ENCODE data around the gene KMT2E. TPM values are rescaled to one million over a fixed set of nuclear protein-coding genes. Genes with fewer than 3 reads are reported as not detected.

KMT2E gene
- polyA plus RNA-seq, 1 experiment, result 4.4 TPM

DNA sequence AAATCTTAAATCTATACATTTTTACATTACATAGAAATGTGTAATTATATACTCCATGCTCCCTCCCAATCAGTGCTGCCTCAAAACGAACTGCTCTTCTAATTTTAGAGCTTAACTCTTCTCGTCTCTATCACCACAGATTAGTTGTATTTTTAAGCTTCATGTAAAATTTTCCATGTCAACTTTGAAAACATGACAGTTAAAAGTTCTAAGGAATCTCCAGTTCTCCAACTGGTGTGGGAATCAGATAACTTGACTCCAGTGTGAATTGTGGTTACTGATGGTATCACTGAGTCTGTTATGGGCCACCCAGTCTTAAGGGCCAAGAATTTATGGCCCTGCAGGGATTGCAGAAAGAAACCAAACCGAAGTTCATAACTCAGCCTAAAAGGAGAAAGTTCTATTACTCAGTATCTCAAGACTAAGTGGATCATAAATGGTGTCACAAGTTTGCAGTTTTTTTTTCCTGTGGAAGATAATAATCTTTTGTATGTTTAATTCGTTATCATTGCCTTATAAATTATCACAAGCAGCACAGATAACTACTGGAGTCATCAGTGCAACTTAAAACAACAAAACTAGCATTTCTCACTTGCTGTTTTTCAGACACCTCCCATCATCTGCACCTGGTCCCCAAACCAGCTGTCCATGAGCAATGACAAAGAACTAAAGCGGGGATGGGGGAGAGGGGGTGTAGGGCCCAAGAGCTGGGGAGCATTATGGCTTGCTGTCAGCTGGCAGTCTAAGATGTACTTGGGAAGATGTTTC, 31.5 kb upstream of the KMT2E start:
- TF ChIP-seq, protein P1, sequence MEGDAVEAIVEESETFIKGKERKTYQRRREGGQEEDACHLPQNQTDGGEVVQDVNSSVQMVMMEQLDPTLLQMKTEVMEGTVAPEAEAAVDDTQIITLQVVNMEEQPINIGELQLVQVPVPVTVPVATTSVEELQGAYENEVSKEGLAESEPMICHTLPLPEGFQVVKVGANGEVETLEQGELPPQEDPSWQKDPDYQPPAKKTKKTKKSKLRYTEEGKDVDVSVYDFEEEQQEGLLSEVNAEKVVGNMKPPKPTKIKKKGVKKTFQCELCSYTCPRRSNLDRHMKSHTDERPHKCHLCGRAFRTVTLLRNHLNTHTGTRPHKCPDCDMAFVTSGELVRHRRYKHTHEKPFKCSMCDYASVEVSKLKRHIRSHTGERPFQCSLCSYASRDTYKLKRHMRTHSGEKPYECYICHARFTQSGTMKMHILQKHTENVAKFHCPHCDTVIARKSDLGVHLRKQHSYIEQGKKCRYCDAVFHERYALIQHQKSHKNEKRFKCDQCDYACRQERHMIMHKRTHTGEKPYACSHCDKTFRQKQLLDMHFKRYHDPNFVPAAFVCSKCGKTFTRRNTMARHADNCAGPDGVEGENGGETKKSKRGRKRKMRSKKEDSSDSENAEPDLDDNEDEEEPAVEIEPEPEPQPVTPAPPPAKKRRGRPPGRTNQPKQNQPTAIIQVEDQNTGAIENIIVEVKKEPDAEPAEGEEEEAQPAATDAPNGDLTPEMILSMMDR (IDR thresholded peaks at IDR 0.05; ENCODE audit: insufficient read depth, low read depth, low read length), result no peak
- Histone ChIP-seq H3K4me3 (ENCODE audit: low read depth, low read length) (no peak overlapping the region), H3K36me3 (ENCODE audit: control insufficient read depth, insufficient read depth, low read length) (no peaks in the 10 kb centered on the region), H3K27me3 (ENCODE audit: control insufficient read depth, insufficient read depth, low read length) (no peaks in the 10 kb centered on the region)
- ChIA-PET POLR2A (no interaction called here), CTCF (interaction anchor here (0.7 to 2.6 kb wide), 11 partner anchors 15 to 131 kb away, joined by 3 to 12 read pairs (median 4); partner anchors contain the start of gene KMT2E)
- no peak for DNase-seq (ENCODE audit: low read depth)

DNA sequence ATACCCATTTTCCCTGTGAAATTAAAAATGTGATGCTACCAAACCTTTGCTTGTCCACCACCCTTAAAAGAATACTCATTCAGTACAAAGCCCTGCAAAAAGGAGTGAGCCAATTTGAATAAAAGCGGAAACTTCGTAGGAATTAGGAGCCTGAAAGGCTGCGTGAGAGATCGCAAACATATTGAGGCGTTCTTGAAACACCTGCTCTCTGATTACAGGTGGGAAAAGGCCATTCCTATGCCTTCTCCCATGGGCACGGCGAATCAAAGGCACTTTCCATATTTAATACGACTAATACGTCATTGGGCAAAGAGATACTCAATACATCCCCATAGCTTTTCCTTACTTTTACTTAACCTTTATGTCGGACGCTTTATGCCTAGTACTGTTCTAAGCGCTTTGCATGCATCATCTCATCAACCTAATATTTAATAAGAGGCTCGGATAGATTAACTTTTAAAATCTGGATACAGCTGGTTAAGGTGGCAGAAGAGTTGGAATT, 30.9 kb upstream of the KMT2E start:
- H3K4me3 ChIP-seq (ENCODE audit: low read depth, low read length), result peak overlapping the region; percentile 60
- no peaks in the 10 kb centered on the region for H3K27me3 ChIP-seq (ENCODE audit: control insufficient read depth, insufficient read depth, low read length)
- TF ChIP-seq, protein P1 (IDR thresholded peaks at IDR 0.05; ENCODE audit: insufficient read depth, low read depth, low read length), result no peak
- ChIA-PET CTCF (interaction anchor here (0.7 to 2.5 kb wide), 9 partner anchors 18 to 115 kb away, joined by 3 to 12 read pairs (median 4); partner anchors contain the start of gene KMT2E), POLR2A (interaction anchor here (0.5 to 1.0 kb wide), 4 partner anchors 27 to 388 kb away, joined by 3 to 9 read pairs (median 6); partner anchors contain the start of gene KMT2E)
- no peaks in the 10 kb centered on the region for H3K36me3 ChIP-seq (ENCODE audit: control insufficient read depth, insufficient read depth, low read length)
- DNase-seq (ENCODE audit: low read depth), result no peak

- Histone ChIP-seq H3K36me3 (ENCODE audit: control insufficient read depth, insufficient read depth, low read length) (no peaks in the 10 kb centered on the region; the same call in 1 of the 2 replicates), H3K4me3 (ENCODE audit: low read depth, low read length) (peak overlapping the region; percentile 60), H3K27me3 (ENCODE audit: control insufficient read depth, insufficient read depth, low read length) (no peaks in the 10 kb centered on the region)
- ChIA-PET POLR2A (interaction anchor here (0.5 to 1.0 kb wide), 5 partner anchors 27 to 387 kb away, joined by 3 to 9 read pairs (median 4); partner anchors contain the start of gene KMT2E), CTCF (interaction anchor here (0.7 to 2.5 kb wide), 9 partner anchors 17 to 225 kb away, joined by 3 to 12 read pairs (median 3); partner anchors contain the start of gene KMT2E)
- peak; percentile 35 for DNase-seq (ENCODE audit: low read depth)
- TF ChIP-seq, protein P1 (IDR thresholded peaks at IDR 0.05; ENCODE audit: insufficient read depth, low read depth, low read length), result peak; percentile 64
Observed at GRCh38 chr7:104983578-104984539, 30.1 kb upstream of the KMT2E start.

DNA sequence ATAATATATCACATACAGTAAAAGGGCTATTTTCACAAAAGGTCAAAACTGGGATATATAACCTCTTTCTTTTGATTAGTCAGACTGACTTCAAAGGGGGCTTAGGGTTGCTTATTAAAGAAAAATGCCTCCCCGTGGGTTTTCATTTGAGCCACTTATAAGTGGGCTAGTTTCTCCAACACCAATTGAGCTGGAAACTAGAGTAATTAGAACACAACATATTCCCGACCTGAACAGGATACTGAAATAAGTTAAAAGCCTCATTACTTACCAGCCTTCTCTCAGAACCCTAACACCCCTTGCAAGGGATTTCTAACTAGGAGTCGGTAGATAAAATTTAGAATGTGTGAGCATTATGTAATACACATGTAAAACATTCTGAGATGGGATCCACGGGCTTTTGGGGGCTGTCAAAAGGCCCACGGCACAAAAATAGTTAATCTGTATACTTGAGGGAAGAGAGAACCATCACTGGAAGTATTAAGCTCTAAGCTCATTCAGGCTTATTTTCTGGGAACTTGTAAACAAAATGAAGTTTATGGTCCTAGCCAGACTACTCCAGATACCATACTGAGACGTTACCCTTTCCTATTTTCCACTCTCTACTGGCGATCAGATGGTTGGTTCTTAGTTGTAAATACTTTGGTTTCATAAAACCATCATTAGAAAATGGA, 29.3 kb upstream of the KMT2E start:
- CTCF ChIA-PET, result interaction anchor here (0.8 to 2.5 kb wide), 6 partner anchors 23 to 224 kb away, joined by 3 to 12 read pairs (median 4); partner anchors contain the start of gene KMT2E
- H3K4me3 ChIP-seq (ENCODE audit: low read depth, low read length), result peak overlapping the region; percentile 60
- TF ChIP-seq, protein P1 (IDR thresholded peaks at IDR 0.05; ENCODE audit: insufficient read depth, low read depth, low read length), result no peak
- H3K36me3 ChIP-seq (ENCODE audit: control insufficient read depth, insufficient read depth, low read length), result peaks cover 2% of the 10 kb centered on the region; the same call in 1 of the 2 replicates
- POLR2A ChIA-PET, result interaction anchor here (0.6 to 1.2 kb wide), 4 partner anchors 11 to 29 kb away, joined by 3 to 9 read pairs (median 4); no protein-coding TSS in a partner anchor
- no peaks in the 10 kb centered on the region for H3K27me3 ChIP-seq (ENCODE audit: control insufficient read depth, insufficient read depth, low read length)
- no peak for DNase-seq (ENCODE audit: low read depth)

Measured in BJ (cell line).